Measurements from ENCODE around the gene SLC39A9. TPM values are rescaled to one million over a fixed set of nuclear protein-coding genes. Genes with fewer than 3 reads are reported as not detected.

The SLC39A9 gene
- total and polyA plus RNA-seq, 10 donors, result 11.8 to 55.8 (median 46.2) TPM

- H3K9me3 ChIP-seq, result no peaks in the 10 kb centered on the region
- 85 to 92% (median 87%) methylated on average over 4 of the region's 4 CpGs for WGBS, 5 donors
- H3K4me3 ChIP-seq, result no peak overlapping the region
- H3K4me1 ChIP-seq, result peaks cover 0 to 5% (median 0%) of the 10 kb centered on the region in 6 donors
- TF ChIP-seq POLR2AphosphoS5 (IDR thresholded peaks at IDR 0.05), result no peak
- no peak for TF ChIP-seq CTCF (IDR thresholded peaks at IDR 0.05 in 8 of 11, conservative IDR thresholded peaks at IDR 0.05 in 3 of 11)
- TF ChIP-seq POLR2A (IDR thresholded peaks at IDR 0.05), result no peak
- no peak overlapping the region for H3K27ac ChIP-seq
- DNase-seq, result no peak
- H3K27me3 ChIP-seq (replicated peaks in 1 of 7), result no peaks in the 10 kb centered on the region
- intact Hi-C loops (cut with DNase I; ENCODE audit: low total_unique reads), result loop anchor here (10.0 kb wide), 1 partner anchor 119 kb away; no protein-coding TSS in a partner anchor
- no peaks in the 10 kb centered on the region for H3K36me3 ChIP-seq
Observed at GRCh38 chr14:69363964-69364363, 34.5 kb upstream of the SLC39A9 start.

GRCh38 chr14:69364378-69364777, 34.1 kb upstream of the SLC39A9 start:
- no peak for TF ChIP-seq CTCF (IDR thresholded peaks at IDR 0.05 in 8 of 11, conservative IDR thresholded peaks at IDR 0.05 in 3 of 11)
- TF ChIP-seq POLR2A (IDR thresholded peaks at IDR 0.05), result no peak
- no peak for TF ChIP-seq POLR2AphosphoS5 (IDR thresholded peaks at IDR 0.05)
- no peaks in the 10 kb centered on the region for H3K36me3 ChIP-seq
- no peaks in the 10 kb centered on the region for H3K27me3 ChIP-seq (replicated peaks in 1 of 7)
- H3K27ac ChIP-seq, result no peak overlapping the region
- H3K4me1 ChIP-seq, result peaks cover 0 to 5% (median 0%) of the 10 kb centered on the region in 6 donors
- no peaks in the 10 kb centered on the region for H3K9me3 ChIP-seq
- intact Hi-C loops (cut with DNase I; ENCODE audit: low total_unique reads), result loop anchor here (10.0 kb wide), 1 partner anchor 120 kb away; no protein-coding TSS in a partner anchor
- no peak for DNase-seq
- no peak overlapping the region for H3K4me3 ChIP-seq
- 78 to 94% (median 85%) methylated on average over 2 of the region's 2 CpGs for WGBS, 5 donors

- no peaks in the 10 kb centered on the region for H3K4me1 ChIP-seq
- 72 to 87% (median 82%) methylated on average over 3 of the region's 3 CpGs for WGBS, 5 donors
- H3K27ac ChIP-seq, result no peak overlapping the region
- no peaks in the 10 kb centered on the region for H3K36me3 ChIP-seq
- no peaks in the 10 kb centered on the region for H3K27me3 ChIP-seq (replicated peaks in 1 of 7)
- DNase-seq, result no peak
- intact Hi-C loops (cut with DNase I; ENCODE audit: low total_unique reads), result loop anchor here (10.0 kb wide), 1 partner anchor 121 kb away; no protein-coding TSS in a partner anchor
- no peak for TF ChIP-seq POLR2A (IDR thresholded peaks at IDR 0.05)
- TF ChIP-seq POLR2AphosphoS5 (IDR thresholded peaks at IDR 0.05), result no peak
- H3K4me3 ChIP-seq, result no peak overlapping the region
- no peaks in the 10 kb centered on the region for H3K9me3 ChIP-seq
Observed at GRCh38 chr14:69366069-69366468, 32.4 kb upstream of the SLC39A9 start.

DNA sequence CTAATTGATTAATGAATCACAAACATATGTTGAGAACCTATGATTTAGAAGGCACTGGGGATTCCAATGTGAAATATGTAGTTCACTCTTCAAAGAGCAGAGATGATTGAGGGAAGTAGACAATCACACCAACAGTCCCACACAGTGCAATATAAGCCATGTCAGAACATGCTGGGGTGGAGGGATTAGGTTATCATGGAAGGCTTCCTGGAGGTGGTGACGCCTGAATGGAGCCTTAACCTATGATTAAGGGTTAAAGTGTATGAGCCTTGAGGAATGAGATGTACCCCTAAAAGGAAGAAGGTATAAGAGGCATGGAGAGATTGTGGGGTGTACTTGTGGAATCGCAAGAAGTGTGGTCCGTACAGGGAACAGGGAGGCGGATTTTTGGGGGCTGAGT, 31.7 kb upstream of the SLC39A9 start:
- Histone ChIP-seq H3K27ac (no peak overlapping the region), H3K4me3 (no peak overlapping the region), H3K9me3 (no peaks in the 10 kb centered on the region), H3K4me1 (no peaks in the 10 kb centered on the region), H3K27me3 (replicated peaks in 1 of 7) (no peaks in the 10 kb centered on the region), H3K36me3 (peaks cover 0 to under 1% (median 0%) of the 10 kb centered on the region in 6 donors)
- 95 to 99% (median 98%) methylated on average over 4 of the region's 4 CpGs for WGBS, 5 donors
- DNase-seq, result no peak
- intact Hi-C loops (cut with DNase I; ENCODE audit: low total_unique reads), result loop anchor here (10.0 kb wide), 1 partner anchor 122 kb away; no protein-coding TSS in a partner anchor
- TF ChIP-seq POLR2A (IDR thresholded peaks at IDR 0.05), result no peak
- no peak for TF ChIP-seq CTCF (IDR thresholded peaks at IDR 0.05 in 8 of 11, conservative IDR thresholded peaks at IDR 0.05 in 3 of 11)
- no peak for TF ChIP-seq POLR2AphosphoS5 (IDR thresholded peaks at IDR 0.05)
